ENCODE results near the gene TPST2. TPM values are rescaled to one million over a fixed set of nuclear protein-coding genes. Genes with fewer than 3 reads are reported as not detected.
"Not testable (repeated sequence)": the region's sequence is repeated elsewhere in the genome, so short reads cannot be mapped to it uniquely, and the experiment has no call there.

The TPST2 gene
- total RNA-seq, 1 donor from 2014 or later = 18.5 TPM

GRCh38 chr22:26615830-26616435 is 26.0 kb upstream of the TPST2 start:
- Mint-ChIP-seq H3K36me3 (no peaks in the 10 kb centered on the region), H3K27ac (no peak overlapping the region), H3K27me3 (ENCODE audit: low read depth) (peaks cover 45% of the 10 kb centered on the region), H3K4me1 (peaks cover 14% of the 10 kb centered on the region), H3K4me3 (no peak overlapping the region), H3K9me3 (no peaks in the 10 kb centered on the region)
- no peak for TF ChIP-seq CTCF (IDR thresholded peaks at IDR 0.05; ENCODE audit: unreplicated experiment)
- DNase-seq (ENCODE audit: low spot score in 2 of 2, unreplicated experiment in 2 of 2) = no peak

GRCh38 chr22:26615149-26615548 is 25.2 kb upstream of the TPST2 start:
- Mint-ChIP-seq H3K4me3 (no peak overlapping the region), H3K27ac (no peak overlapping the region), H3K27me3 (ENCODE audit: low read depth) (peaks cover 45% of the 10 kb centered on the region), H3K36me3 (no peaks in the 10 kb centered on the region), H3K9me3 (no peaks in the 10 kb centered on the region), H3K4me1 (peaks cover 14% of the 10 kb centered on the region)
- no peak for DNase-seq (ENCODE audit: low spot score in 2 of 2, unreplicated experiment in 2 of 2)
- TF ChIP-seq CTCF (IDR thresholded peaks at IDR 0.05; ENCODE audit: unreplicated experiment) = no peak

- no peak for DNase-seq (ENCODE audit: low spot score in 2 of 2, unreplicated experiment in 2 of 2)
- H3K27me3 Mint-ChIP-seq (ENCODE audit: low read depth) = peaks cover 50% of the 10 kb centered on the region
- no peaks in the 10 kb centered on the region for H3K9me3 Mint-ChIP-seq
- H3K27ac Mint-ChIP-seq = no peak overlapping the region
- H3K36me3 Mint-ChIP-seq = no peaks in the 10 kb centered on the region
- no peak for TF ChIP-seq CTCF (IDR thresholded peaks at IDR 0.05; ENCODE audit: unreplicated experiment)
- H3K4me3 Mint-ChIP-seq = no peak overlapping the region
- peaks cover 13% of the 10 kb centered on the region for H3K4me1 Mint-ChIP-seq
Measured at GRCh38 chr22:26614322-26614721, 24.4 kb upstream of the TPST2 start.

GRCh38 chr22:26613753-26614152 is 23.8 kb upstream of the TPST2 start:
- not testable (repeated sequence) for H3K36me3 Mint-ChIP-seq; H3K27ac Mint-ChIP-seq; H3K4me3 Mint-ChIP-seq; DNase-seq (ENCODE audit: low spot score in 2 of 2, unreplicated experiment in 2 of 2); H3K9me3 Mint-ChIP-seq
- peaks cover 13% of the 10 kb centered on the region for H3K4me1 Mint-ChIP-seq
- peaks cover 56% of the 10 kb centered on the region for H3K27me3 Mint-ChIP-seq (ENCODE audit: low read depth)

GRCh38 chr22:26612652-26613051 is 22.7 kb upstream of the TPST2 start:
- no peak for DNase-seq (ENCODE audit: low spot score in 2 of 2, unreplicated experiment in 2 of 2)
- Mint-ChIP-seq H3K27ac (no peak overlapping the region), H3K36me3 (no peaks in the 10 kb centered on the region), H3K9me3 (no peaks in the 10 kb centered on the region), H3K4me1 (peaks cover 11% of the 10 kb centered on the region), H3K27me3 (ENCODE audit: low read depth) (peaks cover 59% of the 10 kb centered on the region), H3K4me3 (no peak overlapping the region)
- no peak for TF ChIP-seq CTCF (IDR thresholded peaks at IDR 0.05; ENCODE audit: unreplicated experiment)

- H3K4me3 Mint-ChIP-seq = no peak overlapping the region
- H3K4me1 Mint-ChIP-seq = peaks cover 7% of the 10 kb centered on the region
- TF ChIP-seq CTCF (IDR thresholded peaks at IDR 0.05; ENCODE audit: unreplicated experiment) = no peak
- no peaks in the 10 kb centered on the region for H3K9me3 Mint-ChIP-seq
- DNase-seq (ENCODE audit: low spot score in 2 of 2, unreplicated experiment in 2 of 2) = no peak
- H3K27me3 Mint-ChIP-seq (ENCODE audit: low read depth) = peaks cover 52% of the 10 kb centered on the region
- no peak overlapping the region for H3K27ac Mint-ChIP-seq
- H3K36me3 Mint-ChIP-seq = no peaks in the 10 kb centered on the region
Measured at GRCh38 chr22:26610996-26611395, 21.1 kb upstream of the TPST2 start.

All from mesothelial cell of epicardium (in vitro differentiated cells).